HG03342 (cell line): ENCODE data around the gene KLHL36.

Experiments used
- ATAC-seq: cut with Tn5 transposase; IDR thresholded peaks from one replicate; pipeline ENCODE4 v1.9.1; 2021; ENCODE audit warnings: mild to moderate bottlenecking, moderate library complexity; ENCODE audit not compliant: unreplicated experiment

The KLHL36 gene

GRCh38 chr16:84647828-84648594 lies at the start of gene KLHL36:
KLHL36 (plus strand) TSS chr16:84648511; CDS start chr16:84650868, 2,357 bp downstream.
- ATAC-seq: peak; percentile 72

GRCh38 chr16:84599521-84600202 lies 48.6 kb upstream of the KLHL36 start:
- ATAC-seq: no peak

GRCh38 chr16:84600343-84601229 lies 47.7 kb upstream of the KLHL36 start:
- peak; percentile 74 for ATAC-seq

GRCh38 chr16:84603140-84603816 lies 45.0 kb upstream of the KLHL36 start:
- no peak for ATAC-seq

- ATAC-seq: no peak
Measured at GRCh38 chr16:84603940-84604339, 44.4 kb upstream of the KLHL36 start.

- no peak for ATAC-seq
Measured at GRCh38 chr16:84604477-84605013, 43.8 kb upstream of the KLHL36 start.

GRCh38 chr16:84605339-84605848 lies 42.9 kb upstream of the KLHL36 start:
- ATAC-seq: no peak

- no peak for ATAC-seq
Measured at GRCh38 chr16:84606081-84606875, 42.0 kb upstream of the KLHL36 start.

GRCh38 chr16:84607061-84607460 lies 41.2 kb upstream of the KLHL36 start:
- ATAC-seq: no peak

GRCh38 chr16:84607694-84608093 lies 40.6 kb upstream of the KLHL36 start:
- peak; percentile 55 for ATAC-seq

- ATAC-seq: no peak
Measured at GRCh38 chr16:84608282-84608681, 40.0 kb upstream of the KLHL36 start.

- ATAC-seq: no peak
Measured at GRCh38 chr16:84609563-84610177, 38.6 kb upstream of the KLHL36 start.

- no peak for ATAC-seq
Measured at GRCh38 chr16:84610376-84610775, 37.9 kb upstream of the KLHL36 start.

GRCh38 chr16:84611041-84611440 lies 37.3 kb upstream of the KLHL36 start:
- ATAC-seq: no peak

- ATAC-seq: no peak
Measured at GRCh38 chr16:84612686-84613085, 35.6 kb upstream of the KLHL36 start.

- ATAC-seq: no peak
Measured at GRCh38 chr16:84613408-84614072, 34.8 kb upstream of the KLHL36 start.

- no peak for ATAC-seq
Measured at GRCh38 chr16:84614073-84614459, 34.2 kb upstream of the KLHL36 start.

GRCh38 chr16:84614623-84614967 lies 33.7 kb upstream of the KLHL36 start:
- ATAC-seq: no peak
